Epithelial cell of esophagus (primary cell): Measurements from ENCODE around the gene OR5H6.

Source experiments
- DNase-seq: peaks from one replicate; pipeline ENCODE4 v3.0.0; 2010; ENCODE audit warnings: low read depth
- H3K4me3 ChIP-seq: 2 replicates; pipeline ENCODE4 v1.5.1; 2011; ENCODE audit warnings: mild to moderate bottlenecking, low read length, control low read depth
- TF ChIP-seq, protein P1 (sequence below): IDR thresholded peaks from 2 replicates; pipeline ENCODE4 v1.5.1; 2011; ENCODE audit warnings: low read depth, mild to moderate bottlenecking, low read length, control low read depth, inconsistent platforms; ENCODE audit not compliant: insufficient read depth; ENCODE audit errors: missing control alignments

OR5H6 gene

DNA sequence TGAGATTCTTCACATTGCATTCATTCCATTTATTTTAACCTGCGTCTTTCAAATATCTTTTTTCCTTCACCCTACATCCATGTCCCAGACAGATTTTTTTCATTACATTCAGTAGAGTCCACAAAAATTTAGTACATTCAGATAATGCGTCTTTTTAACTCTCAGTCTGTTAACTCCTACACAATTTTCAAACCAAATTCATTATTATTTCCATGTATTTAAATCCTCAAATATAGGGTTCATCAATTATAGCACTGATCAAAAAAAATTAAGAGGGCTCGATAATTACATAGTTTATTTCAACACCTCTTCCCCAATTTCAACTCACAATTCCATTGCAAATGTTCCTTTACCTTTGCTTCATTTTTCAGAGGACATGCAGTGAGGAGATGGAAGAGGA is at the start of gene OR5H6:
OR5H6 (plus strand) TSS at position 301 of the 400 bp plus-strand sequence; CDS start at position 390, 89 bp downstream.
- no peak for DNase-seq
- H3K4me3 ChIP-seq = no peak within 1 kb of the TSS
- TF ChIP-seq, protein P1, sequence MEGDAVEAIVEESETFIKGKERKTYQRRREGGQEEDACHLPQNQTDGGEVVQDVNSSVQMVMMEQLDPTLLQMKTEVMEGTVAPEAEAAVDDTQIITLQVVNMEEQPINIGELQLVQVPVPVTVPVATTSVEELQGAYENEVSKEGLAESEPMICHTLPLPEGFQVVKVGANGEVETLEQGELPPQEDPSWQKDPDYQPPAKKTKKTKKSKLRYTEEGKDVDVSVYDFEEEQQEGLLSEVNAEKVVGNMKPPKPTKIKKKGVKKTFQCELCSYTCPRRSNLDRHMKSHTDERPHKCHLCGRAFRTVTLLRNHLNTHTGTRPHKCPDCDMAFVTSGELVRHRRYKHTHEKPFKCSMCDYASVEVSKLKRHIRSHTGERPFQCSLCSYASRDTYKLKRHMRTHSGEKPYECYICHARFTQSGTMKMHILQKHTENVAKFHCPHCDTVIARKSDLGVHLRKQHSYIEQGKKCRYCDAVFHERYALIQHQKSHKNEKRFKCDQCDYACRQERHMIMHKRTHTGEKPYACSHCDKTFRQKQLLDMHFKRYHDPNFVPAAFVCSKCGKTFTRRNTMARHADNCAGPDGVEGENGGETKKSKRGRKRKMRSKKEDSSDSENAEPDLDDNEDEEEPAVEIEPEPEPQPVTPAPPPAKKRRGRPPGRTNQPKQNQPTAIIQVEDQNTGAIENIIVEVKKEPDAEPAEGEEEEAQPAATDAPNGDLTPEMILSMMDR = no peak

- TF ChIP-seq, protein P1 = no peak
- DNase-seq = no peak
- no peak overlapping the region for H3K4me3 ChIP-seq
Observed at GRCh38 chr3:98215051-98215450, 49.0 kb upstream of the OR5H6 start.

DNA sequence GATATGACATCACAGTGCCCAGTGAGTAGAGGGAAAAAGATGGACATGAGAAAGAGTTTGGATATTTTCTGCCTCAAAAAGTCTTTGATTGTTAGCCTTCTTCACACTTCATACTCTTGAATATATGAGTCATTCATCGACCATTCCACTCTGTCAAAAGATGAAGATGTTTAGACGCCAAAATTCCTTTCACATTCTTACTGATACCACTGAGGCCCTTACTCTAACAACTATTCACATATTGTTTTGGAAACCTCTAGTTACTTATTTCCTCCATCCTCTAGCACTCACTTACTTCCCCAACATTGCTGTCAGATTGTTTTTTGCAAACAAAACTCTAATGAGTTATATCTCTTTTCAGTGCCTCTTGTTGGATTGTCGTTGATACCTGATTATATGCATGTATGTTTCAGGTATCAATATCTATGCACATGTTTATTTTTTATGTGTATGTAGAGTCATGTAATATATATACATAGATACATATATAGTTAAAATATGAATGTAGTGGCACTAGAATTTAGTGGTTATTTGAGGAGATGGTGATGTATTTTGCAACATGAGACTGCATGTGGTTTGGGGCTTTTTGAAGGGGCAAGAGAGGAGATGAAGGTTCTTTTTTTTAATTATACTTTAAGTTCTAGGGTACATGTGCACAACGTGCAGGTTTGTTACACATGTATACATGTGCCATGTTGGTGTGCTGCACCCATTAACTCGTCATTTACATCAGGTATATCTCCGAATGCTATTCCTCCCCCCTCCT is 40.0 kb upstream of the OR5H6 start:
- DNase-seq = no peak
- no peak overlapping the region for H3K4me3 ChIP-seq

DNA sequence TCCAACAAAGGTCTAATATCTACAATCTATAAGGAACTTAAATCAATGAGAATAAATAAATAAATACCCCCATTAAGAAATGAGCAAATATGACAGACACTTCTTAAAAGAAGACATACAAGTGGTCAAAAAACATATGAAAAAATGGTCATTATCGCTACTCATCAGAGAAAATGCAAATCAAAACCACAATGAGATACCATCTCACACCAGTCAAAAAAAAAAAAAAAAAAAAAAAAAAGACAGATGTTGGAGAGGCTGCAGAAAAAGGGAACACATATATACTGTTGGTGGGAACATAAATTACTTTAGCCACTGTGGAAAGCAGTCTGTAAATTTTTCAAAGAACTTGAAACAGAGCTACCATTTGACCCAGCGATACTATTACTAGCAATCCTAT is 31.6 kb upstream of the OR5H6 start:
- TF ChIP-seq, protein P1 = no peak
- no peak for DNase-seq
- no peak overlapping the region for H3K4me3 ChIP-seq

More for the DNA sequence above, 40.0 kb upstream of the OR5H6 start:
- TF ChIP-seq, protein P1 = no peak

GRCh38 chr3:98233468-98233867 is 30.6 kb upstream of the OR5H6 start:
- DNase-seq = no peak
- no peak overlapping the region for H3K4me3 ChIP-seq
- TF ChIP-seq, protein P1 = no peak

- TF ChIP-seq, protein P1 = no peak
- H3K4me3 ChIP-seq = no peak overlapping the region
- DNase-seq = peak; percentile 5
Observed at GRCh38 chr3:98240131-98240530, 23.9 kb upstream of the OR5H6 start.

- TF ChIP-seq, protein P1 = no peak
- H3K4me3 ChIP-seq = no peak overlapping the region
- no peak for DNase-seq
Observed at GRCh38 chr3:98242155-98242554, 21.9 kb upstream of the OR5H6 start.
